ENCODE results near the gene BPIFB1.

- TF ChIP-seq ZFX (IDR thresholded peaks at IDR 0.05) (no peak), CTCF (conservative IDR thresholded peaks at IDR 0.05) (no peak)
Measured at GRCh38 chr20:33316343-33316742, 33.3 kb downstream of the BPIFB1 start.
